ENCODE measurements around the gene JAKMIP3.
"Not testable (repeated sequence)": the region's sequence is repeated elsewhere in the genome, so short reads cannot be mapped to it uniquely, and the experiment has no call there.

The JAKMIP3 gene

GRCh38 chr10:132093236-132093635 lies 27.5 kb downstream of the JAKMIP3 start:
- DNase-seq; in situ Hi-C loops (cut with HindIII; ENCODE audit: low pct_ligation_motif_present, low pct_unique_long_range_greater_than_20kb, low sequenced_read_pairs): not testable (repeated sequence)

- no peak for DNase-seq
- in situ Hi-C loops (cut with HindIII; ENCODE audit: low pct_ligation_motif_present, low pct_unique_long_range_greater_than_20kb, low sequenced_read_pairs) = no loop called here
Measured at GRCh38 chr10:132094581-132095234, 29.0 kb downstream of the JAKMIP3 start.

GRCh38 chr10:132095403-132096113 lies 29.8 kb downstream of the JAKMIP3 start:
- in situ Hi-C loops (cut with HindIII; ENCODE audit: low pct_ligation_motif_present, low pct_unique_long_range_greater_than_20kb, low sequenced_read_pairs) = no loop called here
- DNase-seq = no peak

- in situ Hi-C loops (cut with HindIII; ENCODE audit: low pct_ligation_motif_present, low pct_unique_long_range_greater_than_20kb, low sequenced_read_pairs) = no loop called here
- DNase-seq = peak; percentile 72
Measured at GRCh38 chr10:132096223-132096622, 30.5 kb downstream of the JAKMIP3 start.

- in situ Hi-C loops (cut with HindIII; ENCODE audit: low pct_ligation_motif_present, low pct_unique_long_range_greater_than_20kb, low sequenced_read_pairs) = no loop called here
- no peak for DNase-seq
Measured at GRCh38 chr10:132096863-132097478, 31.2 kb downstream of the JAKMIP3 start.

- in situ Hi-C loops (cut with HindIII; ENCODE audit: low pct_ligation_motif_present, low pct_unique_long_range_greater_than_20kb, low sequenced_read_pairs) = no loop called here
- DNase-seq = no peak
Measured at GRCh38 chr10:132097609-132098377, 32.0 kb downstream of the JAKMIP3 start.

- DNase-seq = no peak
- in situ Hi-C loops (cut with HindIII; ENCODE audit: low pct_ligation_motif_present, low pct_unique_long_range_greater_than_20kb, low sequenced_read_pairs) = no loop called here
Measured at GRCh38 chr10:132098539-132099388, 33.0 kb downstream of the JAKMIP3 start.

GRCh38 chr10:132099389-132100090 lies 33.8 kb downstream of the JAKMIP3 start:
- no peak for DNase-seq
- in situ Hi-C loops (cut with HindIII; ENCODE audit: low pct_ligation_motif_present, low pct_unique_long_range_greater_than_20kb, low sequenced_read_pairs) = no loop called here

GRCh38 chr10:132100091-132100481 lies 34.3 kb downstream of the JAKMIP3 start:
- in situ Hi-C loops (cut with HindIII; ENCODE audit: low pct_ligation_motif_present, low pct_unique_long_range_greater_than_20kb, low sequenced_read_pairs) = no loop called here
- no peak for DNase-seq

GRCh38 chr10:132100556-132101349 lies 35.0 kb downstream of the JAKMIP3 start:
- no peak for DNase-seq
- in situ Hi-C loops (cut with HindIII; ENCODE audit: low pct_ligation_motif_present, low pct_unique_long_range_greater_than_20kb, low sequenced_read_pairs) = no loop called here

GRCh38 chr10:132101529-132101928 lies 35.8 kb downstream of the JAKMIP3 start:
- in situ Hi-C loops (cut with HindIII; ENCODE audit: low pct_ligation_motif_present, low pct_unique_long_range_greater_than_20kb, low sequenced_read_pairs) = no loop called here
- no peak for DNase-seq

- in situ Hi-C loops (cut with HindIII; ENCODE audit: low pct_ligation_motif_present, low pct_unique_long_range_greater_than_20kb, low sequenced_read_pairs) = no loop called here
- DNase-seq = no peak
Measured at GRCh38 chr10:132102071-132102716, 36.4 kb downstream of the JAKMIP3 start.

GRCh38 chr10:132102717-132103110 lies 37.0 kb downstream of the JAKMIP3 start:
- no peak for DNase-seq
- in situ Hi-C loops (cut with HindIII; ENCODE audit: low pct_ligation_motif_present, low pct_unique_long_range_greater_than_20kb, low sequenced_read_pairs) = no loop called here

GRCh38 chr10:132103116-132103910 lies 37.6 kb downstream of the JAKMIP3 start:
- in situ Hi-C loops (cut with HindIII; ENCODE audit: low pct_ligation_motif_present, low pct_unique_long_range_greater_than_20kb, low sequenced_read_pairs) = no loop called here
- no peak for DNase-seq

- in situ Hi-C loops (cut with HindIII; ENCODE audit: low pct_ligation_motif_present, low pct_unique_long_range_greater_than_20kb, low sequenced_read_pairs) = no loop called here
- no peak for DNase-seq
Measured at GRCh38 chr10:132104062-132104461, 38.3 kb downstream of the JAKMIP3 start.
